Prostate gland (tissue), 2 donors: Measurements from ENCODE around the gene NTNG1.

ENCODE experiments used
- POLR2A ChIP-seq: fragments of 450-650 bp; IDR thresholded peaks from one replicate; pipeline ENCODE4 v1.6.1; 2016; ENCODE audit warnings: antibody characterized with exemption, mild to moderate bottlenecking
- TF ChIP-seq, protein P1 (sequence below), 4 experiments: fragments of 200-600 bp in 2 of 4; fragments of 450-650 bp in 2 of 4; sonication (generic) in 2 of 4; IDR thresholded peaks; 1 replicate in 3 of 4; 2 replicates in 1 of 4; pipeline ENCODE4 v1.5.1; 2016 to 2019; ENCODE audit warnings: antibody characterized with exemption in 4 of 4, mild to moderate bottlenecking in 2 of 4, moderate library complexity in 2 of 4

GRCh38 chr1:107514841-107515240, 374.0 kb downstream of the NTNG1 start:
- TF ChIP-seq POLR2A, result no peak
- TF ChIP-seq, protein P1, sequence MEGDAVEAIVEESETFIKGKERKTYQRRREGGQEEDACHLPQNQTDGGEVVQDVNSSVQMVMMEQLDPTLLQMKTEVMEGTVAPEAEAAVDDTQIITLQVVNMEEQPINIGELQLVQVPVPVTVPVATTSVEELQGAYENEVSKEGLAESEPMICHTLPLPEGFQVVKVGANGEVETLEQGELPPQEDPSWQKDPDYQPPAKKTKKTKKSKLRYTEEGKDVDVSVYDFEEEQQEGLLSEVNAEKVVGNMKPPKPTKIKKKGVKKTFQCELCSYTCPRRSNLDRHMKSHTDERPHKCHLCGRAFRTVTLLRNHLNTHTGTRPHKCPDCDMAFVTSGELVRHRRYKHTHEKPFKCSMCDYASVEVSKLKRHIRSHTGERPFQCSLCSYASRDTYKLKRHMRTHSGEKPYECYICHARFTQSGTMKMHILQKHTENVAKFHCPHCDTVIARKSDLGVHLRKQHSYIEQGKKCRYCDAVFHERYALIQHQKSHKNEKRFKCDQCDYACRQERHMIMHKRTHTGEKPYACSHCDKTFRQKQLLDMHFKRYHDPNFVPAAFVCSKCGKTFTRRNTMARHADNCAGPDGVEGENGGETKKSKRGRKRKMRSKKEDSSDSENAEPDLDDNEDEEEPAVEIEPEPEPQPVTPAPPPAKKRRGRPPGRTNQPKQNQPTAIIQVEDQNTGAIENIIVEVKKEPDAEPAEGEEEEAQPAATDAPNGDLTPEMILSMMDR (IDR thresholded peaks at IDR 0.05), result no peak
